ENCODE results near the gene SLC6A18.

SLC6A18 gene

GRCh38 chr5:1225081-1225480 lies at the start of gene SLC6A18:
Gene SLC6A18, plus strand, starts transcription at chr5:1225381. Its CDS starts 97 bp downstream, at chr5:1225478.
- DNase-seq, result no peak

GRCh38 chr5:1175801-1176472 lies 49.2 kb upstream of the SLC6A18 start:
- no peak for DNase-seq

DNA sequence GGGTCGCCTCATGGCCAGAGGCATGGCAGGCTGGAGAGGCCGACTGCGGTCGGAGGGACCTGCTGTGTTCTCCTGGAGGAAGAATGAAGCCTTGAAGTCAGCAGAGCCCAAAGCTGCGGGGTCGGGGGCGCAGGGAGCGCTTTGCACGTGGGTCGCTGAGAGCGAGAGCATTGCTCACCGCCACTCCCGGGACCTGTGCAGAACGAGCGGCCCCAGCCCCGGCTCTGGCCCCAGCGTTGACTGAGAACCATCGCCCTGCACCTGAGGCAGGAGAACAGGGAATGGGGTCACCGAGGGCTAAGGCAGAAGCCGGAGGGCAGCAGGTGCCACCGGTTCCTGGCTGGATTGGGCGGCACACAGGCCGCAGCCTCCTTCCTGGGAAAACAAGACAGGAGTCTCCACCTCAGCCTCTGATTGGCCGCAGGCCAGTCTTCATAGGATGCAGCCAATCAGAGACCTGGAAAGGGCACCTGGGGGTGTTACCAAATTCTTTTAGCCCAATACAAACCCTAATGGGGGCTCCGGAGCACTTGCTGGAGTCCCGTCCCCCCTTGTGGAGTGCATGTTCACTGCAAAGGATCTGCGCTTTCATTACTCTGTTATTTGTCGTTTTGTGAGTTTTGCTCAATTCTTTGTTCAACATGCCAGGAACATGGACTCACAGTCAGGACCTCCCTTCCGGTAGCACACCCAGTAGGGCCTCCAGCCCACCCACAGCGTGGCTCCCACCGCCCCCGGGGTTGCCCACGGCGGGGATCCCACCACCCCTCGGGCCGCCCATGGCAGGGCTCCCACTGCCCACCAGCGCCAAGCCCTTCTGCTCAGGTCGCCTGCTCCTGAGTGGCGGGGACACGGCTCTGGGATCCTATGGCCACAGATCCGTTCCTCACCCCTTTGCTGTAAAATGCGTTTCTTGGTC lies 48.4 kb upstream of the SLC6A18 start:
- no peak for DNase-seq

DNA sequence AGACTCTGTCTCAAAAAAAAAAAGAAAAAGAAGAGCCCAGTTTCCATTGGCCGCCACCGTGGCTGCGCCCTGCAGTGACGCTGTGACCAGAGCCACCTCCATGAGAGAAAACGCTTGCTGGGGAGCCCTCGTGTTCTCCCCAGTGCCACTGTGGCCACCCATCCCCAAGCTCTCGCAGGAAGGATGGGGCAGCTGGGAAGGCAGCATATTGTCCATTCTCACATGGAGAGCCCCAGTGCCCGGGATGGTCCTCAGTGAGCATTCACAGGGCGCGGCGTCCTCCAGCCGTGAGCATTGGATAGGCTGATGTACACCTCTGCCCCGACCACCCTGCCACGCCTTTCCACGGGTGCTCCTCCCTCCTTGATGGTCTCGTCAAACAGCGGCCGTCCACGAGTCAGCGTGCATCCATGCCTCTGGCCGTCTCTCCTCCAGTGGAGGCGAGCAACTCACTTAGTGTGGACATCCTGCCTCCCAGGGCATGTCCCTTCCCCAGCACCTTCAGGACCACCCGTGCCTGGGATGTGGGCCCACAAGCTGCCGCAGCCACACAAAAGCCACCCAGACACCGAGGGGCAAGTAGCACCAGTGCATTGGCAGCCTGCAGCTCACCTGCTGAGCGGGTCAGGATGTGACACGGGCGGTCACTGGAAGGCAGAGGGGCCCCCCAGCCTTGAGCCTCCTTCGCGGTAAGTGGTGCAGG lies 47.2 kb upstream of the SLC6A18 start:
- DNase-seq, result no peak

GRCh38 chr5:1178529-1179382 lies 46.4 kb upstream of the SLC6A18 start:
- no peak for DNase-seq

GRCh38 chr5:1179383-1179715 lies 45.8 kb upstream of the SLC6A18 start:
- no peak for DNase-seq

DNA sequence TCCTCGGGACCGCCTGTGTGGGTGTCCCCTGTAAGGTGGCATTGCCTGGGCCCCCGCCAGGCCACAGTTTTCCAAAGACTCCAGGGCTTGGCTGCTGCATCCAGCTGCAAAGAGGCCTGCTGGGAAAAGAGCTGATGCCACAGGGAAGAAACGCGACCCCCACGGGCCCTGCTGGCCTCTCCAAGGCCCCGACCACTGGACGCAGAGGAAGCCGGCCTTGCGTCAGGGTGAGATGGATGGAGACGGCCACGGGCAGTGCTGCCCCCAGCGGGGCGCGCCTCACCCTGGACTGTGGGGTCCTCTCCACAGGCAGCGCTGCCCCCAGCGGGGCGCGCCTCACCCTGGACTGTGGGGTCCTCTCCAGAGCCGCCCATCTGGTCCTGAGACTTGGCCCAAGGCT lies 45.1 kb upstream of the SLC6A18 start:
- DNase-seq, result no peak

DNA sequence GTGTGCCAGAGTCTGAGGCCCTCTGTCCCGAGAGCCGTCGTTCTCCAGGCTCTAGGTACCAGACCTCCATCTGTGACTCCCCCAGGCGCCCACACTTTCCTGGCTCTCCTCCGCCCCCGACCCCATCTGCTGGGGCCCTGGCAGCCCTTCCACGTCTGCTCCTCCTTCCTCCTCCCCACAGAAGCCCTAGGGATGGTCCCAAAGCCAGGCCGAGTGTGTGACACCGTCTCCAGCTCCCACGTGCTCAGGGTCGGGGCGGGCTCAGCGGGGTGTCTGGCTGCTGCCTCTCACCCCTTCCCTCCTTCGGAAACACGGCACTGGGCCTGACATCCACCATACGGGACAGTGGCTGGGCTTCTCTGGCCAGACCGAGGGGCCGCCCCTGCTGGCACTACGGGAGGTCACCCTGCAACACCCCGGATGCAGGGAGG lies 44.3 kb upstream of the SLC6A18 start:
- DNase-seq, result no peak

DNA sequence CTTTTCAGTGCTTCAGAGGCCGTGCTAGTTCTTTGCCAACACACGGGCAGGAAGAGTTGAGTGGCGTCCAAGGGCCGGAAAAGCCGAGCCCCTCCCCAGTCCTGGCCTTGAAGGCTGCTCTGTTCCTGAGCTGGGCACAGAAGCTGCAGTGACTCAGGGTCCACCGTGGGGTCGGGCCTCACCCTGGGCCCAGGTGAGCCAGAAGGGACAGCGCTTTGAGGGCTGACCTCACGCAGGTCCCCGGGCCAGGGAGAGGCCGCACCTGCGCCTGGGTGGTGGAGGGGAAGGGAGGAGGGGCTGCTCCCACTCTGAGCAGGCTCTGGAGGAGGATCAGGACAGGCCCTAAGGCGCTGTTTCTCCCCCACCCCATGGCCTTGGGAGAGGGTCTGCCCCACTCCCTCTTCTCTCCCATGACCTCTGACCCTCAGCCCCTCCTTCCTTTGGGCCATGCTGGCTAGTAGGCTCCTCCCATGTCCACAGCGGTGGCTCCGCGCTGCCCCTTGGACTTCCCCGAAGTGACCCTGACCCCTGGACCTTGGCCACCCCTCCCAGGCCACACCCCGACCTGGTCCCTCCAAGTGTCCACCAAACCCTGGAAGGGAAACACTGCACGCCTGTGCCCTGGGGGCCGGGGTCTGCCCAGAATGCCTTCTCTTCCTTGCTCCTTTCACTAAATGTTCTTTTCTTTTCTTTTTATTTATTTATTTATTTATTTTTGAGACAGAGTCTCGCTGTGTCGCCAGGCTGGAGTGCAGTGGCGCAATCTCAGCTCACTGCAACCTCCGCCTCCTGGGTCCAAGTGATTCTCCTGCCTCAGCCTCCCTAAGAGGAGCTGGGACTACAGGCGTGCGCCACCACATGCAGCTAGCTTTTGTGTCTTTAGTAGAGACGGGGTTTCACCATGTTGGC lies 43.5 kb upstream of the SLC6A18 start:
- DNase-seq, result no peak

GRCh38 chr5:1182360-1182632 lies 42.9 kb upstream of the SLC6A18 start:
- DNase-seq, result no peak

- no peak for DNase-seq
These were observed 42.4 kb upstream of the SLC6A18 start for GRCh38 chr5:1182633-1183423.

DNA sequence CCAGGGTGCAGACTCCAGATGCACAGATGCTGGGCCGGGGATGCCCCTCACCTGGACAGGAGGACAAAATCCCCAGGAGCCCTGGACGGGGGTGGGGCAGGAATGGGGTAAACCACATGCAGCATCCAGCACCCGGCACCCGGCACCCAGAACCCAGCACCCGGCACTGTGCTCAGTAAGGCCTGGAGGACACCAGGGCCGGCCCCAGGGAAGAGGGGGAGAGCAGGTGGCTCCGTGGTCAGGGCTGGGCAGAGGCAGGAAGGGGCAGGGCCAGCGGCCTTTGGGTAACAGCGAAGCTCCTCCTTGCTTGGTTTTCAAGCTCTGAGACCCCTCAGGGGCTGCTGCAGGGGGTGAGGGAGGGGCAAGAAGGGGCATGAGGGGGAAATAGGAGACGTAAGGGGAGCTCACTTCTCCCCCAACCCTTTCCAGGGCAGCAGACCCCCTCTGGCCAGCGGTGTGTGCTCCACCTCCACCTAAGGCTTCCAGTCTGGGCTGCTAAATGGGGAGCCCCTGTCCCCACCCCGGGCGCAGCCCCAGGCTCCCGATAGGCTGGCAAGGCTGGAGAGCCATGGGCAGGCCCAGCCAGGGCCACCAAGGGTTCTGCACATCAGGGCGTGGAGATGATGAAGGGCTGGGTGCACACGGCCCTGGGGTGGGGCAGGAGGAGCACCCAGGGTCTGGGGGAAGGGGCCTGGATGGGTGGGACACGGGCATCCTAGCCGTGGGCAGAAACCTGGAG lies 41.6 kb upstream of the SLC6A18 start:
- no peak for DNase-seq

DNA sequence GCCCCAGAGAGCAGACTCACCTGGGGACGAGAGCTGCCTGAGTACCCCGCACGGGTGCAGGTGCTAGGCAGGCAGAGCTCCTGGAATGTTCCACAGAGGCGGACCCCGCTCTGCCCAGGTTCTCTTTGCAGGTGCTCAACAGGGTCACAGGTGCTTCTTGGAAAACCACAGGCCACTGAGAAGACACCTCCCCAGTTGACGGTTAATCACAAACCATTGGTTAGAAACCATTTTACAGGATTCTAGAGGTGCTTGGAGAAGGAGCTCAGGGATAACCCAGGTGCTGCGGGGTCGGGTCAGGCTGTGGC lies 41.1 kb upstream of the SLC6A18 start:
- DNase-seq, result no peak

DNA sequence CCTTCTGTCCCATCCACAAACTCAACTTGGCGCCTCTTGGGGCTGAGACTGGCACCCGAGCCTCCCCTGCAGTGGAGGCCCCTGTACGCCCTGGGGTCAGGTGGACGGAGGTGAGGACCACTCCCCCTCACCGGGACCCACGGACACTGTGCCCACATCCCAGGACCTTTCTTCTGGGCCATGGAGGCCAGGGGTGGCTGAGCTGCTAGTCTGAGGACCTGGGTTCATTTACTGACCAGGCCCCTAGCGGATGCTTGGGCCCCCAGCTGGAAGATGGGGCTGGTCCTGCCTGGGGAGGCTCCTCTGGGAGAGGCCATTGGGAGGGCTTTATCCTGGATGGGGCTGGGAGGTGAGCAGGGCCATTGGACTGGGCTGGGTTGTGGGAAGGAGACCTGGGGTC lies 40.7 kb upstream of the SLC6A18 start:
- no peak for DNase-seq

GRCh38 chr5:1185038-1185627 lies 40.0 kb upstream of the SLC6A18 start:
- DNase-seq, result no peak

DNA sequence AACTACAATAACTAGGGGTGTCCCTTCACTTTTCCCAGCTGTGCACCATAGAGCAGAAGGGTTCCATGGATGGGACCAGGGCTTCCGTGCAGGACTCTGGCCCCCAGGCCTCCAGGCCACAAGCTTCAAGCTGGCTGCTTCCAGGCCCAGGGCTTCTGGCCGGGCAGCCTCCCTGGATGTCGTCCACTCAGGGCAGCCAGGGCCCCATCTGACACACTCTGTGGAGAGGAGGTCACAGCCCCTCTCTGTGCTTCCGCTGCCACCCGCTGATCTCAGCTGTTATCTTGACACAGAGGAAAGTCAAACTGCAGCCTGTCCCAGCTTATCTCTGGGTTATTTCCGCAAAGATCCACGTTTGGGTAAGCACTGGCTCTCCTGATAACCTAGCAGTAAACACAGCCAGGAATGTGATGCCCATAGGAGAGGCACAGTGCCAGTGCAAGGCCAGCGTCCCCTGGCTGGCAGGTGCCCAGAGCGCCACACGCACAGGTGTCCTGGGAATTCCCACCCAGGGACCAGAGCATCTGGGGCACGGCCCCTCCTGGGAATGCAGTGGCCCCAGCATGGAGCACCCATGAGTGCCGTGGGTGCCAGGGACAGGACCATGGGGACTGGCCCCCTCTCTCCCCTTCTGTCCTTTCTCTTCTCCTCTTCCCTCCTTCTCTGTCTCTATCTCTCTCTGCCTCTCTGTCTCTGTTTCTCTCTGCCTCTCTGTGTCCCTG lies 39.4 kb upstream of the SLC6A18 start:
- no peak for DNase-seq

DNA sequence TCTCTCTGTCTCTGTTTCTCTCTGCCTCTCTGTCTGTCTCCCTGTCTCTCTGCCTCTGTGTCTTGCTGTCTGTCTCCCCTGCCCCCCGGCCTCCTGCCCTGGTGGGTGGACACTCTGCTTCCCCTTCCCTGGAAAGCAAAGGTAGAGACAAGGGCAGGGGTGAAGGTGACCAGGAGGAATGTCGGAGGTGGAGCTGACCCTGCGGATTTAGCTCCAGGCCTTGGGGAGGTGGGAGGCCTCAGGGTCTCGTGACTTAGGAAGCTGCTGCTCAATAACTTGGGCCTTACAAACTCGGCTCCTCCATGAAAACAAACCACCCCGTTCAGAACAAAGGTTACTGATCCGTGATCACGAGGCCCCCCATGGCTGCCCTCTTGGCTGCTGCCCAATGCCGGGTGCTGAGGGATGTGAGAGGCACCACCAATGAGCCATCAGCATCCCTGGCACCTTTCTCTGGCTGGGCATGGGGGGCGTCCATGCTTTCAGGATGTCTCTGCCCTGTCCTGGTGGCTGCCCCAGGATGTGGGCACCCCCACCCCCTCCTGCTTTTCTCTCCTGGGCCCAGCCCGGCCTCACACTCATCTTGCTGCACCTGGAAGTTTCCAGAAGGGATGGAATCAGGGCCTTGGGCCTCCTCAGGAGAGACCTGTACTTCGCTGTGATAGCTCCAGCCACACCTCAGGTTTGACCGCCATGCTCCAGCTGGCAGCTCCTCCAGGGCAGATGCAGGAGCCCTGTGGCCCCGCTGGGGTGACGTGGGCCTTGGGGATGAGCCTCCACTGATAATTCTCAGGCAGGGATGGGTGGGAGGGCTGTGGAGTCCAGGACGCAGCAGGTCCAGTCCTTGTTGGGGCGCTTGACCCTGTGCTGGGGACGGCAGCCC lies 38.6 kb upstream of the SLC6A18 start:
- DNase-seq, result no peak

DNA sequence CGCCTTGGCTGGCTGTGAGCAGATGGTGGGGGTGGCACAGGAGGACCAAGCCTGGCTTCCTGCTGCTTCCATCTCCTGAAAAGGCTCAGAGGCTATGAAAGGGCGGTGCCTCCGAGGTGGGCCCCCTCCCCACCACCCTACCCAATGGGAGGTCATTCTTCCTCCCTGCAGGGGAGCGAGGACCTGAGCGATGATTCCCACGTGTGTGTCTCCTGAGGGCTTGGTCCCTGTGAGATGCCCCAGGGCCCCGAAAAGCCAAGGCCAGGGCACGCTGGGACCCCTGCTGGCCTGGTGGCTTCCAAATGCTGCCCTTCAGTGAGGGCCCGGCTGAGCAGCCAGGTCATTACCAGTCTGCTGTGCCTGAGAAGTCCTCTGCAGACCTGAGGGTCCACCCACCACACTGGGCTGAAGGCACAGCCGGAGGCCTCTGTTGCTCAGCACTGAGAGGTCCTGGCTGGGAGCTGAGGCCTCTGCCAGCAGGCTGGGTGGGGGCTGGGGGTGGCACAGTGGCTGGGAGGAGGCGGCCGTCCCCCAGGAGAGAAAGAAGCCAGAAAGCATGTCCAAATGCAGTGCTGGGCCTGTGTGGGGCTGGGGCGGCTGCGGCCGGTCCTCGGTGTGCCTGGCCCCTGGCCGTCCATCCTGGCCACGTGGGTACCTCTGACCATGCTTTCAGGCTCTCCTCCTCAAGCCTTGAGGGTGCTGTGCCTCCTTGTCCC lies 37.8 kb upstream of the SLC6A18 start:
- DNase-seq, result no peak
